HG03039 (cell line): Measurements from ENCODE around the gene FOXRED1.
"Not testable (repeated sequence)": the region's sequence is repeated elsewhere in the genome, so short reads cannot be mapped to it uniquely, and the experiment has no call there.

Source experiments
- ATAC-seq: cut with Tn5 transposase; IDR thresholded peaks from one replicate; pipeline ENCODE4 v1.9.1; 2021; ENCODE audit warnings: mild to moderate bottlenecking, moderate library complexity; ENCODE audit not compliant: unreplicated experiment

Gene FOXRED1

DNA sequence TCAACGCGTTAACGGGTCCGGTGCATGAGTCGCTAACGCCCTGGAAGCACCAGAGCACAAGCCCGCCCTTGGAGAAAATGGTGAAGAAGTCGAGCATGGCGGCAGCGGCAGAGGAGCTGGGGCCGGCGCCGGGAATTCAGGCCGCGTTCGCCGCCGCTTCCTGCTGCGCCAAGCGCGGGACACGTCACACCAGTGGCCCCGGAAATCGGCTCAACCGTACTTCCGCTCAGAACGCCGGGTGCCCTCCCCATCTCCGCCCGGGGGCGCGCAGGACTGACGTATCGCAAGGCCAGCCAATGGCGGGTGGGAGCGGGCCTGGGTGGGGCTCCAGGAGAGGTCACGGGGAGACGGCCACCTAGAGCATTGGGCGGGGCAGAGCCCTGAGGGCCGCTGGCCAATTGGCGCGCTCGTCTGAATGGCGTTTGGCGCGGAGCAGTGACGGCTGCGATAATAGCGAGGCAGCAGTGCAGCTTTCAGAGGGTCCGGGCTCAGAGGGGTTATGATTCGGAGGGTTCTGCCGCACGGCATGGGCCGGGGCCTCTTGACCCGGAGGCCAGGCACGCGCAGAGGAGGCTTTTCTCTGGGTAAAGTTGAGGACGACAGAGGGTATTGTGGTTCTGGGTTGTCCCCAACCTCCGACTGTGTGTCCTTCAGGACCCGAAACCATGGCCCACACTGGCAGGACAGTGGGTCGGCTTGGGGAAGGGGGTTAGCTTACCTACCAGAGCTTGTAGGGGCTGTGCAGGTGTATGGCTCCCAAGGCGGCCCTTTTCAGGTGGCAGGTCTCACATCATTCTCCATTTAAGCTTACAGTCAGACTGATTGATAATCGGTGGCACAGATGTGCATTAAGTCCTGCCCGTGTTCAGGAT is at the start of gene FOXRED1, which contains the start of gene SRPRA:
TSS of gene FOXRED1 (plus strand) at position 447 of the 872 bp plus-strand sequence. CDS start at position 500, 53 bp downstream.
TSS of gene SRPRA (minus strand) at position 188 of the 872 bp plus-strand sequence. CDS start at position 97, 91 bp downstream.
- peak; percentile 99 for ATAC-seq

DNA sequence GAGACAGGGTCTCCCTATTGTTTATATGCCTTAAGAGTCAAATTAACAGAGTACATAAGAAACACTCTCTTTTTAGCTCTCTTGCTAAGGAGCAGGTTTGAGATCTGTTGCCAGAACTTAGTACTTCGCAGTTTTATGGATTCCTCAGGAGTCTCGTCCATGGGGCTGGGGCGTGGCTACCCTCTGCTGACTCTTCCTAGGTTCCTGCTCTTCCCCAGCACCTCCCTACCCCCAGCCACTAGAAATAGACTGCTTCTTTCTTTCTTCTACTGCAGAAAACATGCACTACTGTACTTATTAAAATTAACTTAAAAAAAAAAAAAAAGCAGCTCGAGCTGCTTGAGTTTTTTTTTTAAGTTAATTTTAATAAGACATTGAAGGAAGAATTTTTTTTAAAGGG is 49.4 kb upstream of the FOXRED1 start:
- ATAC-seq: no peak

GRCh38 chr11:126224647-126225294 is 44.2 kb upstream of the FOXRED1 start:
- ATAC-seq: no peak

GRCh38 chr11:126225295-126225665 is 43.7 kb upstream of the FOXRED1 start:
- no peak for ATAC-seq

DNA sequence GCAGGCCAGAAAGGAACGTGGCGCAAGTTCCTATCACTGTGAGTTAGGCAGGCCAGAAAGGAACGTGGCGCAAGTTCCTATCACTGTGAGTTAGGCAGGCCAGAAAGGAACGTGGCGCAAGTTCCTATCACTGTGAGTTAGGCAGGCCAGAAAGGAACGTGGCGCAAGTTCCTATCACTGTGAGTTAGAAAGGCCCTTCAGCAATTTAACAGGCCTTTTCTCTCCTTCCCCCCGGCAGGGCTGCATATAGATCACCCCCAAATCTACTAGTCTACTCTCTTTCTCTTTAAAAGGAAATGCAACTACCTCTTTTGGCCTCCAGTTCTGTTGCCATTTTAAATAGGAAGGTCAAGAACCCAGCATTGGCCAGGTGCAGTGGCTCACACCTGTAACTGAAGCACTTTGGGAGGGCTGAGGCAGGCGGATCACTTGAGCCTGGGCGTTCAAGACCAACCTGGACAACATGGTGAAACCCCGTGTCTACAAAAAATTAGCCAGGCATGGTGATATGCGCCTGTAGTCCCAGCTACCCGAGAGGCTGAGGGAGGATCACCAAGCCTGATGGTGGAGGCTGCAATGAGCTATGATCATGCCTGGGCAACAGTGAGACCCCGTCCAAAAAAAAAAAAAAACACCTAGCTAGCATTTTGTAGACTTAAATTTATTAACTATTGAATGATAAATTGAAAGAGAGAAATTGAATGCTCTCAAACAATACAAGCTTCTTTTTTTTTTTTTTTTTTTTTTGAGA is 42.4 kb upstream of the FOXRED1 start:
- no peak for ATAC-seq

GRCh38 chr11:126229858-126230540 is 39.0 kb upstream of the FOXRED1 start:
- ATAC-seq: no peak

DNA sequence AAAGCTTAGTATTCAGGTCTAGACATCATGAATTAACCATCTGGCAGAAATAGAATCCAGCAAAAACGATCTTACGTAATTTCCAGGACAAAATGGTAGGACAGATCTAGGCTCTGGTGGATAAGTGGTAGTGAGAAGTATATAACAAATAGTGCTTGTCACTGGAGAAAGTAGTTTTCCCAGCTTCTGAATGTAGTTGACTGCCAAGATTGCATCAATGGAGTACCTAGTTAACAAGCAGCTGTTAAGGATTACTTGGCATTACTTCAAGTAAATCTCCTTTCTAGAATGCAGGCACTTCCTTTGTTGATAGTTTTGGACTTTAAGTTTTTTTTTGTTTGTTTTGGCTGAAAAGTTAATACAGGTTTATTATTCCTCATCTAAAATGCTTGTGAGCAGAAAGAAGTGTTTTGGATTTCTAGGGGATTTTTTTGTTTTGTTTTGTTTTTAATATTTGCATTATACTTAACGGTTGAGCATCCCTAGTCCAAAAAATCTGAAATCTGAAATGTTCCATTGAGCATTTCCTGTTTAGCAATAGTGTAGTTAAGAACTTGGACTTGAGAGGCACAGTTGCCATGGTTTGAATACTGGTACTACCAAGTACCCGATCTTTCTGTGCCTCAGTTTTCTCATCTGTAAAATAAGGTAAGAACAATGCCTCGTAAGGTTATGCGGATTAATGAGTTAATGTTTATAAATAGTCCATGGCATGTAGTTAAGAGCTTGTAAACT is 37.1 kb upstream of the FOXRED1 start:
- ATAC-seq: no peak

DNA sequence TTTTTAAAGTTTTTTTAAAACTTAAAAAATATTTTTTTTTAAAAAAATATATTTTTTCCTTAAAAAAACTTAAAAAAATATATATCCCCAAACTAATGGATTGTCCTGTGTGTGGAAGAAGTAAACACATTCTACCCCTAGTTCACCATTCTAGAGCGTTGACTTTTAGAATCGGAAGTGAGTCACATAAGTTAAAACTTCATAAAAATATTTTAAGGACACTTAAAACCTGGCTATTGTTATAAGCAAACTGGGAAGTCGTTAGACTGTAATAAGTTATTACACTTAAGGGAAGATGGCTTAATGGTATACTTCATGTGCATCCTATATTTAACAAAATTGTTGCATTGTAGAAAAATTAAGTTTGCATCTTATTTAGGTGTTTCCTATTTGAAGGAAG is 36.3 kb upstream of the FOXRED1 start:
- no peak for ATAC-seq

DNA sequence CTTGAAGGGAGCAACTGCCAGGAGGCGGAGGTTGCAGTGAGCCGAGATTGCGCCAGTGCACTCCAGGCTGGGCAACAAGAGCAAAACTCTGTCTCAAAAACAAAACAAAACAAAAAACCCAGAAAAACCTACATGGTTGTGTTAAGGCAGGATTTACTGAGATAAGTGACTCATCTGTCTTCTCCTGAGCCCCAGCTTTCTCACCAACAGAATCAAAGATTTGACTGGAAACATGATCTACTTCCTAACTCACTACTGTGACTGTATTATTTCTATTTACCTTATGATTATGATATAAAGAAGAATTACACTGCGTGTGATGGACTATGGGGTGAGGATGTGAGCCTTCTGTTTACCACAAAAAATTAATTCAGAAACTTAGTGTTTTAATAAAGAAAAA is 35.6 kb upstream of the FOXRED1 start:
- no peak for ATAC-seq

GRCh38 chr11:126246636-126247035 is 22.3 kb upstream of the FOXRED1 start:
- no peak for ATAC-seq

- no peak for ATAC-seq
Measured at GRCh38 chr11:126253265-126253664, 15.7 kb upstream of the FOXRED1 start.

- ATAC-seq: no peak
Measured at GRCh38 chr11:126254819-126255218, 14.1 kb upstream of the FOXRED1 start.

- ATAC-seq: not testable (repeated sequence)
Measured at GRCh38 chr11:126255507-126255906, 13.4 kb upstream of the FOXRED1 start.

- ATAC-seq: no peak
Measured at GRCh38 chr11:126256216-126256615, 12.7 kb upstream of the FOXRED1 start.

DNA sequence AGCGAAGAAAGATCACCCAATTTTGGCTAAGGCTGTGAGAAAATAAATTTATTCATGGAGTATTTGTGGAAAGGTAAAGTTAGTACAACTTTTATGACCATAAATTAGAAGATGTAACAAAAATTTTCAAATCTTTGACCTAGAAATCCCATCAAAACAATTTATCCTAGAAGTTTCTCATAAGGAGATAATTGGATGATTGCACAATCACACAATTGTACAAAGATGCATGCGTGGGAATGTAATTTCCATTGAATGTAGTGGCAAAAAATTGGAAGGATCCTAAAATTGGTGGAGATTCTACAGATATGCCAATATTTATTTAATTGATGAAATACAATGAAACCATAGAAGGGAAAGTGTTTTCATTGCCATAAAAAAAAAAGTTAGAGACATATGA is 11.8 kb upstream of the FOXRED1 start:
- no peak for ATAC-seq

GRCh38 chr11:126257764-126258163 is 11.2 kb upstream of the FOXRED1 start:
- ATAC-seq: no peak

DNA sequence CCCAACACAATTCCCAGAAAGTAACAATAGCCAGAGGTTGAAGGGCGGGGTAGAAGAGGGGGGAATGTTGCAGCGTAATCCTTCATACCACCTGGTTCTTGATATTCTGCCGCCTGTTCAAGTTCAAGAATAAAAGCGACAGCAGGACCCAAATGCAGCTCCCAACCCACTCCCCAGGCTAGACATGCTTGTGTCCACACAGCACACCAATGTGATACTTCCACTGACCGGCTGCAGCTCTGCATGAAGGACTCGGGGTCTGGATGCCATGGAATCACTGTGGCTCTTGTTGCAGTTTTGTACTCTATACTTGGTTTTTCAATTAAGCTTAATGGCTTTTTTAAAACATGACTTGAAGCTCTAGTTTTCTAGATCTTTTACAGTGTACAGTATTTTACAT is 6.7 kb upstream of the FOXRED1 start:
- ATAC-seq: no peak

DNA sequence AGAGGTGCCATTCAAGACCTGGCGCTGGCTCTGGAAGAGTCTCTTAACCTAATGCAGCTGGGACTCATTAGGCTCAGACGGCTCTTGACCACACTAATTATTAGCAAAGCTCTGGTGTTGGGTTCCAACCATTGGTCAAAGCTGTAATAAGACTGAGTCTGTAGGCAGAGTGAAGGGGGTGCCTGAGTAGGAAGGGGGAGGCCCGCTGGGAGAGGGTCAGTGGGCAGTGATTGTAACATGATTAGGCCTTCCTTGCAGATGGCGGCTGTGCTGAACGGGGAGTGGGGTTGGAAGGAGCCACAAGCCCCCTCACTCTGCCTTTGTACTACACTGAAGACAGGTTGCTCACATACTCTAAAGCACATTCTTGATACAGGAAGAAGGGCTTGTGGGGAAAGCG is 5.5 kb upstream of the FOXRED1 start:
- no peak for ATAC-seq

DNA sequence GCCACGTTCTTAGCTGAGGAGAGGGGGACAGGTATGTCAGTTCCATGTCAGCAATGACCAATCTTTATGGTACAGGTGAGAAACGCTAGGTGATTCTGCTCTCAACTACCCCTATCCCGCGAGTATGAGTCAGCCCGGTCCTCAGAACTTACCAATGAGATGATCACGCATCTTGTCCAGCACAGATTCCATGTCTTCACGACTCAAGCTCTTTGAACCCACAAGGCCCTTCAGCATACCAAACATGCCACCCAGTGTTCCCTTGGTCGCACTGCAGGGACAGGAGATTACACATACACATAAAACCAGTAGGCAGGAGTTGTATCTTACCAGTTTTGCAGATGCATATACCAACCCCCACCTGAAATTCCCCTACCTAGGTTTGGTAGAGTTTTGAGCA is 3.1 kb upstream of the FOXRED1 start:
- ATAC-seq: no peak

DNA sequence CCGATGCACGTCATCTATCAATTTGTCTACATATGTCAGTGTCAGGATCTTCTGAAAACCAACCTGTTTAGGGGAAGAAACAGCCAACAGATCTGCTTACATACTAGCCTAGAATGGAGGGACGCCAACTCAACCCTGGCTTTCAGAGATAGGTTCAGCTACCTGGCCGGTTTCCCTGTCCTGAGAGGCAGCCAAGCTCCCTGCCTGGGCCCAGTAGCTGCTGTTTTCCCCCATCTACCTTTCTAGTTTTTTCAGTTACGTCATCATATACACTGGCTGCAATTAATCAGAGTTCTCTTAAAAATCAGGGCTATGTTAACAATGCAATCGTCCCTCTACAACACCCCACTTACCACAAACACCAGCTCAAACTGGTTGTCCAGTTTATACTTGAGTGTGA is 1.3 kb upstream of the FOXRED1 start:
- ATAC-seq: no peak
